Fibroblast of upper back skin (primary cell): ENCODE results near the gene SLC39A8.

Source experiments
- DNase-seq: peaks from one replicate; pipeline ENCODE4 v3.0.0-alpha.2; 2013

SLC39A8 gene

DNA sequence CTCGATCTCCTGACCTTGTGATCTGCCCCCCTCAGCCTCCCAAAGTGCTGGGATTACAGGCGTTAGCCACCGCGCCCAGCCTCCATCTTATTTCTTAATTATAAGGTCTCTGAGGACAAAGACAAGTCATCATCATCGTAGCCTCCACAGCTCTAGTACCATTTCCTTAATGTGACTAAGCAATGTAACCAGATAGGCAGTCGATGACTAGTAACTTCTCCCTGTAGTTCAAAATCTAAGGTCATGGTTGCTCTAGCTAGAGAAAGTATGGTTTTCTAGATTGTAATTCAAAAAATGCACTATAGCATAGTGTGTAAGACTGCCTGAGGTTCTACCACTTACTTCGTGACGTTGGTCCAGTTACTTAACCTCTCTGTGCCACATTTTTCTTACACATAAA, 6.9 kb downstream of the SLC39A8 start:
- DNase-seq, result no peak

GRCh38 chr4:102335616-102336015, 9.7 kb downstream of the SLC39A8 start:
- DNase-seq, result no peak

DNA sequence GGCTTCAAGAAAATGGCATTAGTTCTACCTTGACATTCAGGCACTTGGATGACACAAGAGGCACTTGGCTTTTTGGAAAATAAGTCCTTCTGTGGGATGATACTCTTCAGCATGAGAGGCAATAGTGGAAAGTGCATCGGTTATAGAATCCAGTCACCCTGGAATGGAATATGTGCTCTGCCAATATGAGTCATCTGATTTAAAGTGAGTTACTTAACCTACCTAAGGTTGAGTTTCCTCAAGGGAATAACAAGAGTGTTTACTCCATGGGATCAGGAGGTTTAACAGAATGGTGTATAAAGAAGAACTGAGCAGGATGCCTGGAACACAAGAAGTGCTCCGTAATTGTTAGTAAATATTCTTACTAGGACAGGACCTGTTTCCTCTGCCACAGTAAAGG, 10.7 kb downstream of the SLC39A8 start:
- no peak for DNase-seq

DNA sequence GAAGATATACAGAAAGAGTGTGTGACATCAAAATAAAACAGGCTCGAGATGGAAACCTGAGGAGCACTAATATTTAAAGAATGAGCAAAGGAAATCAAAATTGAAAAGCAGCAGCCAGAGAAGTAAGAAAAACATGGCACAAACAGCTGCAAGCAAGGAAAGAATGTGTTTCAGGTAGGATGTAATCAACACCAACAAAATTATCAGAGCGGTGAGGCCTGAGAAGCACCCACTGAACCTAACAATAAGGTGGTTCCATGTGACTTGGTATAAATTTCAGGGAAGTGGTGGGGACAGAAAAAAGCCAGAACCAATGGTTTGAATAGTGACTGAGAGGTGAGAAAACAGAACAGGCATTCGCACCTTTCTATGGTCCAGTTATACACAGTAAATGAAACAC, 11.5 kb downstream of the SLC39A8 start:
- no peak for DNase-seq

DNA sequence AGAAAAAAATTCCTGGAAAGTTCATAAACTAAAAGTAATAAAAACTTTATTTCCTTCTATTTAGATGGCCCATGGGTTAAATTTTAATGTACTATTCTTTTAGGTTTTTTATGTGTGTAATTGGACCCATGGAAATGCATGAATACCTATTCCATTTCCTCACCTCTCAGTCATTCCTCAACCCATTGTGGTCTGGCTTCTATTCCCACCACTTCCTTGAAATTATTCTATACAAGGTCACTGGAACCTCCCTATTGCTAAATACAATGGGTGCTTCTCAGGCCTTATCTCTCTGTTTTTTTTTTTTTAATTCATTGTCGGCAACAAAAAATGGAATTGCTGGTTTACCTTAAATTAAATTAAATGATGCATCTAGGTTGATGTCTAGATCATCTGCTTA, 17.2 kb downstream of the SLC39A8 start:
- peak; percentile 48 for DNase-seq

- no peak for DNase-seq
Measured at GRCh38 chr4:102326951-102327350, 18.3 kb downstream of the SLC39A8 start.

DNA sequence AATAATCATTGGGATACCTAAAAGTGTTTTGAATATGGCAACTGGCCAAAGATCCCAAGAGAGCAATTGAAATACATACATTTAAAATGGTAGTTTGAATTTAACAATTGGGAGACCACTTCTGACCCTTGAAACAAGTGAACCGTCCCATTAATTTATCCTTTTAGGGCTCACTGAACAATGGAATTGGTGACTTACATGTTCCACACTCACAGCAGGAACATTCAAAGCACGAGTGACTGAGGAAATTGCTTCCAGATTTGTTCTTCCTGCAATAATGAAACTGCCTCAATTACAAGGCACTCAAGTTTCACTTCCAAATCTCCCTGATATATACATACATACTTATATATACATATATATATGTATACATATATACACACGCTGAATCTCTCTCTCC, 20.6 kb downstream of the SLC39A8 start:
- DNase-seq, result peak; percentile 9

DNA sequence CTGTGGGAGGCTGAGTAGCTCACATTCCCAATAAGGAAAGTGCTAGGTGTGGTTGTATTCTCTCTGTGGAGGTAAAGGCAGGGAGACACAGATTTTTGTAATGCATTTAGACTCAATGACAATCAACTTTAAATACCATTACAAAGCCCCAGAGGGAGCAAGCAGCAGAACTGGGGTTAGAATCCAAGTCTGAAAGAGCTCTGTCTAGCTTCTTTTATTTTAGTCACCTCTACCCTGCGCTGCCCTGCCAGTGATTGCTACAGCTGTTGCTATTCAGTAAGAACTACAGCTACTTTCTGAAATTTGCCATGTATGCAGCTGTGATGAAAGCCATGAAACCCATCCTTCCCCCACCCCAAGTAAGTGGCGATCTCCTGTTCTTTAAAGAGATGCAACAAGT, 22.5 kb downstream of the SLC39A8 start:
- DNase-seq, result no peak

GRCh38 chr4:102321260-102321995, 23.9 kb downstream of the SLC39A8 start:
- no peak for DNase-seq

GRCh38 chr4:102319594-102319993, 25.7 kb downstream of the SLC39A8 start:
- no peak for DNase-seq

GRCh38 chr4:102318526-102318925, 26.8 kb downstream of the SLC39A8 start:
- no peak for DNase-seq

DNA sequence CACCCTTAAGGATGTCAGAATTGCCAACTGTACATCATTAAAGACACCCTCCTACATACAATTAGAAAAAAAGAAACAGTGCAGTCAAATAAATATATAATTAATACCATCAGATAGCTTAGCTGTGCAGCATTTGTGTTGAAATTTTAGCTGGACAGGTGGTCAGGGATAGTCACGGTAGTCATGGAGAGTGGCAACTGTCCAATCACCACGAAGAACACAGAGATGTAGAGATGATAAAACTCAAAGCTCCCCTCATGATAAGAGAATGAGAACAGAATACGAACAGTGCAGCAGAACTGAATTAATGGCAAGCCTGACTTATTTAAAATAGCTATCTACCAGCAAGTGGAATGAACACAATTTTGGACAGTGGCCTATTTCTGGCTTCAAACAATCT, 27.2 kb downstream of the SLC39A8 start:
- no peak for DNase-seq

DNA sequence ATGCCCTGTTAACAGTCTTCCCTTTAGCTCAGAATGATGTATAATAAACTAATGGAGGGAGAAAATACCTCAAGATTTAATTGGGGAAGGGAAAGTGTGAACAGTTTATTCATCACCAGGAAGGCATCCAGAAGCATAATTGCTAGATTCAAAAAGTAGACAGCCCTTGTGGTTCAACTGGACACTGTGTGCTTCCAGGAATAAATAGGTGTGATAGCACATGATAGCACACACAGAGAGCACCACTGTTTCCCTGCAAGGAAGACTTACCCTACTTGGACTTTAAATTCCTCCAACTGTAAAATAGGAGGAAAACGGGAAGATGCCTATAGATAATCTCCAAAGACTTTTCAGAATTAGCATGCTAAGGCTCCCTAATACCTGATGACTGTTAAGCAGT, 27.8 kb downstream of the SLC39A8 start:
- no peak for DNase-seq

- no peak for DNase-seq
Measured at GRCh38 chr4:102316585-102316984, 28.7 kb downstream of the SLC39A8 start.

DNA sequence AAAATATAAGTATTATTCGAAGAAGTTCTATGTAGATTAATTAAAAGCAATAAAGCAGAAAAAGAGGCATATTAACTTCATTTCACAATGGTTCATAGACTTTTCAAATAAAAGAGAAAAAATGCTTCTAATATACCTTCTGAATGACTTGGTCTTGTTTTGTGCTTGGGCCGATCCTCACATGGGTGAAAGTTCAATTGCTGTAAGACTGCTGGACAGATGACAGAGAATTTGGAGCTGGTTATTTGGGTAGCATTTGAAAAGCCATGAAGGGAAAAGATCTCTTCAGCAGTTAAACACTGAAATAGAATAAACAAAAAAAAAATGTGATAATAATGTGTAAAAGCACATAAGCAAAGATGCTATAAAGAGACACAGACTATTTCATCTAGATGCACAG, 29.8 kb downstream of the SLC39A8 start:
- no peak for DNase-seq

- DNase-seq, result no peak
Measured at GRCh38 chr4:102312417-102312816, 32.9 kb downstream of the SLC39A8 start.

GRCh38 chr4:102311912-102312311, 33.4 kb downstream of the SLC39A8 start:
- DNase-seq, result no peak

DNA sequence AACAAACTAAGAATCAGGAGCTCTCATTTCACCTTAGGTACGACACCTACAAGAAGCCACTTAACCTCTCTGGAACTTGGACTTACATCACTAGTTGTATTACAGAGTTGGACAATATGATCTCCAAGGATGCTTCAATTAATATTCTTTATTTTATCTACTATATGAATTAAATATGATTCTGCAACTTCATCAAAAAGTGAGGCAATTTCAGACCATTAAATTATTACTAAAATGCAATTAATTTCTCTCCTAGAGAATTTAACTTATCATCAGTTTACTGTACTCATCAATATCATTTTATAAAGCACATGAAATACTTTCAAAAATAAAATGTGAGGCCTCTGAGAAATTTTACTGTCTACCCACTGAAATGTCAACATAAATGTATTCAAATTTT, 33.9 kb downstream of the SLC39A8 start:
- DNase-seq, result no peak

GRCh38 chr4:102308032-102308799, 37.1 kb downstream of the SLC39A8 start:
- peak; percentile 6 for DNase-seq

- DNase-seq, result no peak
Measured at GRCh38 chr4:102305666-102306065, 39.6 kb downstream of the SLC39A8 start.

- no peak for DNase-seq
Measured at GRCh38 chr4:102302762-102303161, 42.5 kb downstream of the SLC39A8 start.

DNA sequence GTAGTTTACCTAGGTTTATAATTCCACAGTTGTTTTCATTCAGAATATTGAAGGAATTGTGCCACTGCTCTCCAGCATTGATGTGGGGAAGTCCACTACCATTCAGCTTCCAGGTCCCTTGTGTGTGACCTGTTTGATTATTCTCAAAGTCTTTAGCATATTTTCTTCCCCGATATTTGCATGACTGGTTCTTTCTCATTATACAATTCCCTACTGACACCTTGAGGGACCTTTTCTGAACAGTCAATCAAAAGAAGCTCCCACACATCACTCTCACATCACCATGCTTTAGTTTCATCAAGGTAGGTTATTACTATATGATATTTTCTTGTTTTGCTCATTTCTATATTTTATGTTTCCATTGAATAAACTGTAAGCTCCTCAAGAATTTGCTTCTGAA, 44.1 kb downstream of the SLC39A8 start:
- no peak for DNase-seq

DNA sequence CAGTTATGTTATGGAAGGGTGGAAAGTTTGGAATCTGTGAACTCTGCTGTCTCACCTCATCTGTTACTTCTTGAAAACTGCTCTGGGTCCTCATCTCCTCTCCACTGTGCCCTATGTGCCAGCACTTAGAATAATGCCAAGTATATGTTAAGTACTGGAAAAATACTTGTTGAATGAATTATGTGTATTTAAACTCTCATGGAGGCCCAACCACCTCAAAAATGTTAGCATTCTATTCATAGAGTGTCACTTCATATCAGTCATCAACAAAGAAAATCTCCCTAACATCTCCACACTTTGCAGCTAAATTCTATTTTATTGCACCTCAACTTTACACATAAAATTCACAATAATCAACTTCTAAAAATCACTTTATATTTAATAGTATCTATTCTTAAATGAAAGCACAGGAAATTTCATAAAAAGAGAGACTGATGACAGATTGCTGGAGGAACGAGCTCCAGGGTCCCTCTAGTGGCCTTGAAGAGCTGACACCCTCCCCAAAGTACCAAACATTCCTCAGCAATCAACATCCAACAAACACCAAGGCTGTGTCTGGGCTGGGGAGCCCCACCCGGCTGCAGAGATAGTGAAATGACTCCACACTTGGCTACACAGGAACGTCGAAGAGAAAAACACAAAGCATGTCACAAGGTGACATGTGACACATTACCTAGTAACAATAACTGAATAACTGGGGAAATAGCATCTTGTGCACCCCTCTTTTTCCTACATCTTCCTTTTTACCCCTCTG, 45.8 kb downstream of the SLC39A8 start:
- DNase-seq, result peak; percentile 55

DNA sequence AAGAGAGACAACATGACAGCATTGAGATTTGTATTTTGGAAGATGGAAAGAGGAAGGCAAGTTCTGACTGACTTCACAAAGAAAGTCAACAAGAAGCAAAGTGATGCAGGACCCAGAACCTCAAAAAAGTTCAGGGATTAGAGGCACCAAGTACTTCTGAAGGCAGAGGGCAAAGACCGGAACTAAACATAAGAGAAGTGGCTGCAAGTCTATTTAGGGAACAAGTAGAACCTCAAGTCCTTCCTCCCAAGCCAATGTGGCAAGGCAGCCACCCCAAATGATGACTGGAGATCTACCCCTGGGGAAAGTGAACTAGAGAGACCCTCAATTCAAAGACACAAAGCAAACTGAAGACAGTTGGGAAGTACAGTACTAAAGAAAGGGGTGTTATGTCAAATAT, 46.6 kb downstream of the SLC39A8 start:
- no peak for DNase-seq
